ENCODE measurements around the gene JDP2.
"Not testable (repeated sequence)": the region's sequence is repeated elsewhere in the genome, so short reads cannot be mapped to it uniquely, and the experiment has no call there.

The JDP2 gene

GRCh38 chr14:75457648-75458165 is 29.9 kb downstream of the JDP2 start:
- DNase-seq: no peak

- DNase-seq: no peak
Observed at GRCh38 chr14:75458305-75458704, 30.5 kb downstream of the JDP2 start.

GRCh38 chr14:75459099-75459741 is 31.4 kb downstream of the JDP2 start:
- DNase-seq: no peak

GRCh38 chr14:75459791-75460190 is 32.0 kb downstream of the JDP2 start:
- DNase-seq: no peak

GRCh38 chr14:75460394-75460793 is 32.6 kb downstream of the JDP2 start:
- DNase-seq: no peak

GRCh38 chr14:75461303-75461702 is 33.5 kb downstream of the JDP2 start:
- no peak for DNase-seq

GRCh38 chr14:75461755-75462349 is 34.0 kb downstream of the JDP2 start:
- no peak for DNase-seq

- DNase-seq: no peak
Observed at GRCh38 chr14:75464626-75465025, 36.8 kb downstream of the JDP2 start.

GRCh38 chr14:75467763-75468162 is 39.9 kb downstream of the JDP2 start:
- DNase-seq: no peak

- no peak for DNase-seq
Observed at GRCh38 chr14:75469164-75469563, 41.3 kb downstream of the JDP2 start.

- DNase-seq: no peak
Observed at GRCh38 chr14:75469606-75470237, 41.9 kb downstream of the JDP2 start.

GRCh38 chr14:75470238-75470797 is 42.5 kb downstream of the JDP2 start:
- DNase-seq: no peak

- DNase-seq: no peak
Observed at GRCh38 chr14:75471059-75471458, 43.2 kb downstream of the JDP2 start.

GRCh38 chr14:75474127-75474526 is 46.3 kb downstream of the JDP2 start:
- not testable (repeated sequence) for DNase-seq

GRCh38 chr14:75476274-75476995 is 48.6 kb downstream of the JDP2 start:
- DNase-seq: no peak

GRCh38 chr14:75477881-75478280 is 50.1 kb downstream of the JDP2 start:
- no peak for DNase-seq

GRCh38 chr14:75479770-75480600 is 52.2 kb downstream of the JDP2 start:
- DNase-seq: no peak

GRCh38 chr14:75482366-75482765 is 54.5 kb downstream of the JDP2 start:
- no peak for DNase-seq

GRCh38 chr14:75484711-75485429 is 57.0 kb downstream of the JDP2 start:
- DNase-seq: no peak

GRCh38 chr14:75486318-75486717 is 58.5 kb downstream of the JDP2 start:
- DNase-seq: no peak

GRCh38 chr14:75487155-75487671 is 59.4 kb downstream of the JDP2 start:
- DNase-seq: no peak

All from NCI-H524 treated with DMSO at 0.1 percent for 48 hours (cell line).